ENCODE results near the gene KCNK3. TPM values are rescaled to one million over a fixed set of nuclear protein-coding genes. Genes with fewer than 3 reads are reported as not detected.

Gene KCNK3
- total and polyA plus RNA-seq, 10 of the 15 experiments (the other 5 are each of a cell fraction or from before 2014, with no cell fraction given) = 0.13 TPM; not detected in 9

GRCh38 chr2:26679867-26680266 is 12.7 kb upstream of the KCNK3 start:
- Histone ChIP-seq H3K4me1 (ENCODE audit: control insufficient read depth, insufficient read depth, low read length) (no peaks in the 10 kb centered on the region), H3K4me3 (no peak overlapping the region), H3K27me3 (replicated peaks in 1 of 2; ENCODE audit: control insufficient read depth in 2 of 2, insufficient read depth in 2 of 2, low read length in 1 of 2) (peaks cover 5% of the 10 kb centered on the region in 2 experiments), H3K9me3 (replicated peaks; ENCODE audit: control insufficient read depth, insufficient read depth, low read length) (no peaks in the 10 kb centered on the region; the same call in 2 of the 3 replicates), H3K4me2 (ENCODE audit: control insufficient read depth, insufficient read depth) (no peak overlapping the region), H4K20me1 (ENCODE audit: control insufficient read depth, insufficient read depth) (no peaks in the 10 kb centered on the region), H3K79me2 (ENCODE audit: control insufficient read depth, insufficient read depth, low read length) (no peaks in the 10 kb centered on the region), H3K36me3 (ENCODE audit: control insufficient read depth in 2 of 2, insufficient read depth in 2 of 2, low read length in 1 of 2) (no peaks in the 10 kb centered on the region), H2AFZ (ENCODE audit: control insufficient read depth, low read depth, low read length) (no peak overlapping the region), H3K27ac (ENCODE audit: control insufficient read depth, insufficient read depth) (no peak overlapping the region), H3K9ac (ENCODE audit: control insufficient read depth, insufficient read depth, low read length) (no peak overlapping the region)
- no peak for ATAC-seq
- no peak for DNase-seq (ENCODE audit: low read depth, low spot score)
- RAD21 ChIA-PET (ENCODE audit: unreplicated experiment) = no interaction called here
- 2% methylated on average over 4 of the region's 4 CpGs for WGBS (ENCODE audit: insufficient coverage, insufficient replicate concordance, low lambda C conversion rate, missing lambda C conversion rate)
- POLR2A ChIA-PET = no interaction called here
- BruUV-seq (replicated peaks) = no TSS peak
- no peak for FAIRE-seq
- intact Hi-C loops (cut with micrococcal nuclease; ENCODE audit: unreplicated experiment) = no loop called here
- in situ Hi-C loops (cut with MboI) = no loop called here
- SMC1A ChIA-PET (ENCODE audit: uncharacterized antibody, unreplicated experiment) = interaction anchor here (1.0 kb wide), 1 partner anchor 270 kb away, joined by 3 read pairs; no protein-coding TSS in a partner anchor
- CTCF ChIA-PET = no interaction called here
- TF ChIP-seq IKZF1 (conservative IDR thresholded peaks at IDR 0.05) (no peak), RFX5 (IDR thresholded peaks at IDR 0.05; ENCODE audit: low read depth, low read length) (no peak), STAT3 (IDR thresholded peaks at IDR 0.05; ENCODE audit: low read depth, low read length) (no peak), TBL1XR1 (IDR thresholded peaks at IDR 0.05; ENCODE audit: low read depth, low read length) (no peak), TCF12 (IDR thresholded peaks at IDR 0.05; ENCODE audit: low read depth, low read length) (no peak), MXI1 (IDR thresholded peaks at IDR 0.05; ENCODE audit: low read depth, low read length) (no peak), SIX5 (IDR thresholded peaks at IDR 0.05; ENCODE audit: low read depth, low read length, severe bottlenecking) (no peak), NFIC (IDR thresholded peaks at IDR 0.05; ENCODE audit: low read depth, low read length) (no peak), SREBF2 (IDR thresholded peaks at IDR 0.05; ENCODE audit: low read length) (no peak), CUX1 (IDR thresholded peaks at IDR 0.05; ENCODE audit: insufficient replicate concordance, low read depth, low read length) (no peak), JUNB (IDR thresholded peaks at IDR 0.05) (no peak), CHD1 (IDR thresholded peaks at IDR 0.05; ENCODE audit: low read depth, low read length) (no peak), HDAC2 (IDR thresholded peaks at IDR 0.05) (no peak), NFXL1 (IDR thresholded peaks at IDR 0.05; ENCODE audit: borderline replicate concordance) (no peak), RAD51 (IDR thresholded peaks at IDR 0.05) (no peak)
- TF ChIP-seq, protein P1, sequence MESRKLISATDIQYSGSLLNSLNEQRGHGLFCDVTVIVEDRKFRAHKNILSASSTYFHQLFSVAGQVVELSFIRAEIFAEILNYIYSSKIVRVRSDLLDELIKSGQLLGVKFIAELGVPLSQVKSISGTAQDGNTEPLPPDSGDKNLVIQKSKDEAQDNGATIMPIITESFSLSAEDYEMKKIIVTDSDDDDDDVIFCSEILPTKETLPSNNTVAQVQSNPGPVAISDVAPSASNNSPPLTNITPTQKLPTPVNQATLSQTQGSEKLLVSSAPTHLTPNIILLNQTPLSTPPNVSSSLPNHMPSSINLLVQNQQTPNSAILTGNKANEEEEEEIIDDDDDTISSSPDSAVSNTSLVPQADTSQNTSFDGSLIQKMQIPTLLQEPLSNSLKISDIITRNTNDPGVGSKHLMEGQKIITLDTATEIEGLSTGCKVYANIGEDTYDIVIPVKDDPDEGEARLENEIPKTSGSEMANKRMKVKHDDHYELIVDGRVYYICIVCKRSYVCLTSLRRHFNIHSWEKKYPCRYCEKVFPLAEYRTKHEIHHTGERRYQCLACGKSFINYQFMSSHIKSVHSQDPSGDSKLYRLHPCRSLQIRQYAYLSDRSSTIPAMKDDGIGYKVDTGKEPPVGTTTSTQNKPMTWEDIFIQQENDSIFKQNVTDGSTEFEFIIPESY (IDR thresholded peaks at IDR 0.05) = no peak
- TF ChIP-seq, protein P2, sequence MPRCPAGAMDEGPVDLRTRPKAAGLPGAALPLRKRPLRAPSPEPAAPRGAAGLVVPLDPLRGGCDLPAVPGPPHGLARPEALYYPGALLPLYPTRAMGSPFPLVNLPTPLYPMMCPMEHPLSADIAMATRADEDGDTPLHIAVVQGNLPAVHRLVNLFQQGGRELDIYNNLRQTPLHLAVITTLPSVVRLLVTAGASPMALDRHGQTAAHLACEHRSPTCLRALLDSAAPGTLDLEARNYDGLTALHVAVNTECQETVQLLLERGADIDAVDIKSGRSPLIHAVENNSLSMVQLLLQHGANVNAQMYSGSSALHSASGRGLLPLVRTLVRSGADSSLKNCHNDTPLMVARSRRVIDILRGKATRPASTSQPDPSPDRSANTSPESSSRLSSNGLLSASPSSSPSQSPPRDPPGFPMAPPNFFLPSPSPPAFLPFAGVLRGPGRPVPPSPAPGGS (IDR thresholded peaks at IDR 0.05; ENCODE audit: borderline replicate concordance, insufficient read depth, low read depth, low read length, poor library complexity, severe bottlenecking) = no peak
